ENCODE results near the gene NKAPL.

DNA sequence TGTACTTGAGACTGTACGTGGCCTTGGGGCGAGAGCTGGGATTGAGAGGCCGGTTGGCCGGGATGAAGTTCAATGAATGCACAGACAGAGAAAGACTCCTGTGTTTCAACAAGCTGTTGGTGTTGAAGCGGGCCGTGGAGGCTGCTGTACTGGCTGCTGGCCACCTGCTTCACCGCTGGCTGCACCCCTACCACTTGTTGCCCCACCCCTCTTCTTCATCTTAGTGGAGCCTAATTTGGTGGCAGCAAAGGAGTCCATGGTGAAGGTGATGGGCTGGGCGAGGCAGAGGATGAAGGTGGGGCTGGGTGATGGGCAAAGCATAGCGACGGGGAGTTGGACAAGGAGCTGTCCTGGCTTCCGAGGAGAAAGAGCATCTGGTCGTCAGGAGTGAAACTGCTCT lies 41.2 kb upstream of the NKAPL start:
- no peak for TF ChIP-seq CTCF (IDR thresholded peaks at IDR 0.05)
- no peak for TF ChIP-seq POLR2AphosphoS5 (IDR thresholded peaks at IDR 0.05)
